Subcutaneous adipose tissue (tissue), 4 donors: ENCODE results near the gene CDK5. TPM values are rescaled to one million over a fixed set of nuclear protein-coding genes. Genes with fewer than 3 reads are reported as not detected.

Experiments used
- total RNA-seq, 4 donors: library from RNA; depleted of rRNA; stranded (reverse); fragments of >200 nt; gene quantifications; one replicate each; pipeline ENCODE4 v1.1.0, GENCODE V29; 2016
- TF ChIP-seq, protein P1 (sequence below): fragments of 450-650 bp; IDR thresholded peaks from one replicate; pipeline ENCODE4 v1.5.1; 2016; ENCODE audit warnings: low read depth, mild to moderate bottlenecking, control low read depth, antibody characterized with exemption, moderate library complexity

CDK5 gene
- total RNA-seq, 4 donors from 2014 or later, result 4.1 to 11.0 (median 6.8) TPM

DNA sequence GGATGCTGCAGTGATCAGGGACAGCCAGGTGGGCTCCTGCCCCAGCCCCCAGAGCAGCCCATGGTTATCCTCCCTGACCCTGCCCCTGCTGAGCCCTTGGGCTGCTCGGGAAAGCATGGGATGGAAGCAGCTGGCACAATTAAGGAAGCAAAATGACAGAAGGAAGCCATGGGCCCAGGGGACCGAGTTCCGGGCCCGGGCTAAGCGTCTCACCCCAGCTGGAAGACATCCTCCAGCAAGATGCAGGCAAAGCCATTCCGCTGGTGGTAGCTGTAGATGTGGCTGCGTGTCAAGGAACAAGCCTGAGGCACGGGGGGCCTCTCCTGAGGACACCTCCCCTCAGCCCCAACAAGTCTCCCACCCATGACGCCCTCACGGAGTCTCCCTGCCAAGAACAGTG is 34.5 kb downstream of the CDK5 start:
- TF ChIP-seq, protein P1, sequence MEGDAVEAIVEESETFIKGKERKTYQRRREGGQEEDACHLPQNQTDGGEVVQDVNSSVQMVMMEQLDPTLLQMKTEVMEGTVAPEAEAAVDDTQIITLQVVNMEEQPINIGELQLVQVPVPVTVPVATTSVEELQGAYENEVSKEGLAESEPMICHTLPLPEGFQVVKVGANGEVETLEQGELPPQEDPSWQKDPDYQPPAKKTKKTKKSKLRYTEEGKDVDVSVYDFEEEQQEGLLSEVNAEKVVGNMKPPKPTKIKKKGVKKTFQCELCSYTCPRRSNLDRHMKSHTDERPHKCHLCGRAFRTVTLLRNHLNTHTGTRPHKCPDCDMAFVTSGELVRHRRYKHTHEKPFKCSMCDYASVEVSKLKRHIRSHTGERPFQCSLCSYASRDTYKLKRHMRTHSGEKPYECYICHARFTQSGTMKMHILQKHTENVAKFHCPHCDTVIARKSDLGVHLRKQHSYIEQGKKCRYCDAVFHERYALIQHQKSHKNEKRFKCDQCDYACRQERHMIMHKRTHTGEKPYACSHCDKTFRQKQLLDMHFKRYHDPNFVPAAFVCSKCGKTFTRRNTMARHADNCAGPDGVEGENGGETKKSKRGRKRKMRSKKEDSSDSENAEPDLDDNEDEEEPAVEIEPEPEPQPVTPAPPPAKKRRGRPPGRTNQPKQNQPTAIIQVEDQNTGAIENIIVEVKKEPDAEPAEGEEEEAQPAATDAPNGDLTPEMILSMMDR, result no peak

DNA sequence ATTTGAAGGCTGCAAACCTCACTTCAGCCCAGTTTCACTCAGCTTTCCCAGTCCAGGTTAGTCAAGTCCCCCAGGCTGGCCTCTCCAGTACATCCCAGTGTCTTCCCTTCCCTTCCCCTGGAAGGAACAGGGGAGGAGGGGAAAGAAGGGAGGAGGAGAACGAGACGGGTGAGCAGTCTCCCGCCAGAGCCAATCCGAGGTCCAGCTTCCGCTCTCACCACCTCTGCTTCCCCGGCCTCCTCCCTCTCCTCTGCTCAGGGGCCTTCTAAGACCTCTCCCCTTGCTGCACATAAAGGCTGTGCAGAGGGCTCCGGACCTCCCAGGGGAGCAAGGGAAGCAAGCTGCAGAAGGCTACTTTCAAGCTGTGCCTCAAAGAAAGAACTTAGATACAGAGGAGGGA is 37.5 kb downstream of the CDK5 start:
- TF ChIP-seq, protein P1, result no peak

DNA sequence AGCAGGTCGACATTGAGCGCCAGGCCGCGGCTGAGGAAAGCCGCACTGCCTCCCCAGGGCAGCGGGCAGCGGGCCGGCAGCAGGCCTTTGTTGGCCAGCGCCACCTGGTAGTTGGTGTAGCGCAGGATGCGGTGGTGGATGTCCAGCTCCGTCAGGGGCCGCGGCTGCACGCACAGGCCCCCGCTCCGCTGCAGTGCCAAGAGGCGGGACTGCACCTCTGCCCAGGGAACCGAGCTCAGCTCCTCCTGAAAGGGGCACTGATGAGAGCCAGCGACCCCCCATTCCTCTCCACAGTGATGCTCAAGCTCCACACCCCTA is 38.6 kb downstream of the CDK5 start:
- TF ChIP-seq, protein P1, result no peak

DNA sequence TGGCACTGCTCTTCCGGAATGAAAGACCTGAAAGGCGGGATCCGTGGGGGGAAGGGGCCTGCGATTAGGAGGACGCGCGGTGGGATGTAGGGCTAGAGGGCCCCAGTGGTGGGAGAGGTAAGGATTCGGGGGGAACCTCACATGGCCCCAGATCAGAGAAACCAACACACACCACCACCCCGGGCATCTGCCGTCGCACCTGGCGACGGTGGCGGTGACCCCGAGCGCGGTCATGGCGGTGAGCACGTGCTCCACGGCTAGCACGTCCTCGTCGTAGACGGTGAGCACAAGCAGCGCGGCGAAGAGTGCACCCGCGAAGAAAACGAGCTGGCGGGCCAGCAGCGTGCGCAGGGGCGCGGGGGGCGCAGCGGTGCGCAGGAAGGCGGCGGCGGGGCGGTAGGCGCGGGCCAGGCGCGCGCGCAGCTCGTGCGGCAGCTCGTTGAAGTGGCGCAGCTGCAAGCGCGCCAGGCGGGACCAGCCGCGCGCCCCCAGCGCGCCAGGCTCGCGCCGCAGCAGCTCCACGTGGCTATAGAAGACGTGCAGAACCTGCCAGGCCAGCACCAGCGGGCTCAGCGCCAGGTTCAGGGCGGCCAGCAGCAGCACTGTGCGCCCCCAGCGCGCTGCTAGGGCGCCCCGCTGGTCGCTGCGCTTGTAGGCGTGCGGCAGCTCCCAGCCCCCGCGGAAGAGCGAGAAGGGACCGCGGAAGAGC is 39.1 kb downstream of the CDK5 start:
- TF ChIP-seq, protein P1, result no peak

DNA sequence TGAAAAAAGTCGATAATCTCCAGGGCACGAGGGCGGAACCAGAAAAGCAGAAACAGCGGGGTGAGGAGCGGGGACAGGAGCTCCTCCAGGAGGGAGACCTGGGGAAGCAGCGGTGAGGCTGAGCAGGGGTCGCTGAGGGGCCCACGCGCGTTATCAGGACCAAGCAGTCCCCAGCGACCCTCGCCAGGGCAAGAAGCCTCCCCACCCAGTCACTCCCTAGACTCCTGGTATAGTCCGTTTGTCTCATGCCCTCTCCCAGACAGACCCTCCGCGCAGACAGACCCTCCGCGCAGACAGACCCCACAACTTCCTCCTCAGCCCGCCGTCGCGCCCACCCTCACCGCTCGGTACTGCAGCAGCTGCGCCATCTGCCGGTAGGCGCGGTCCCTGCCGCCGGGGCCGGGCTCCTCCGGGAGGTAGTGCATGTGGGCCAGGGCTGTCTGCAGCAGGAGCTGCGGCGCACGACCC is 39.7 kb downstream of the CDK5 start:
- TF ChIP-seq, protein P1, result no peak

DNA sequence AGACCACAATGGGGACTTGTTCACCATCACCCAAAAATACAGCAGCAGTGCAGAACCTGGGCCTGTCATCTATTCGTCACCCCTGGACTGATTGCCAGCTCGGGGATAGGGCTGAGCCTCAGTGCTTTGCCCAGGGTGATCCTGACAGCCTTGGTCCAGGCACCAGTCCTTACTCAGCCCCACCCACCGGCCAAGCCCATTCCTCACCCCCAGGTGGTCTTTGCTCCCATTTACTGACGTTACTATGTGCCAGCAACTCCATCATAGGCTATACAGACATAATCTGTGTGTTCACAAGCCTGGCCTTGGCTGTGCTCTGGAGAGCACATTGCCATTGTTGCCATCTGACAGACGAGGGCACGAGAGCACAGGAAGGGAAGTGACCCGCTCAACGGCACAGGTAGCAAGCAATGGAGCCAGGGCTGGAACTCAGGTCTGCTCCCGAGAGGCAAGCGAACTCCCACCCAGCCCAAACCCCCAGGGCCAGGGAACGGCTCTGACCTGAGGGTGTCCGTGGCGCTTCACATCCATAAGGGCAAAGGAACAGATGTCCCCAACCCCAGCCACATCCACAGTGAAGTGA is 40.2 kb downstream of the CDK5 start:
- TF ChIP-seq, protein P1, result no peak

DNA sequence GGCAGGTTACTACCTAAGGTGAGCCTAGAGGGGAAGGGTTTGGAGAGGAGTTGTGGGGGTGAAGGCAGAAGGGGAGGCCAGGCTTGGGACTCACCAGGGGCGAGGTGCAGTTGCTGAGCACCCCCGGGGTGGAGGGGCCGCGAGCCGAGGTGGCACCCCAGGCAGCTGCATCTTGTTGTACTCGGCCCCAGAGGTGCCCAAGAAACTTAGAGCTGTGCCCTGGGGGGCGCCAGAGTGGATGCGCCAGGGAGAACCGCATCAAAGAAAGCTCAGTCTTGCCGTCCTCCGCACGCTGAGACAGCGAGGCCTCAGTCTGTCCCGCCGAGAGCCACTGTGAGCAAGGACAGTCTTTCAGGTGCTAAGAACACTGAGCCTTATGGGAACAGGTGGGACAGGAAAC is 40.8 kb downstream of the CDK5 start:
- TF ChIP-seq, protein P1, result no peak
